HPDE6-E6E7 (cell line): ENCODE measurements around the gene PIEZO1.

Experiments used
- DNase-seq: peaks from one replicate; pipeline ENCODE4 v3.0.0; 2011; ENCODE audit warnings: missing footprints; ENCODE audit errors: extremely low spot score

PIEZO1 gene

GRCh38 chr16:88721815-88722755 lies 62.9 kb downstream of the PIEZO1 start:
- no peak for DNase-seq

- no peak for DNase-seq
These were observed 63.8 kb downstream of the PIEZO1 start for GRCh38 chr16:88721236-88721635.

GRCh38 chr16:88720396-88720970 lies 64.5 kb downstream of the PIEZO1 start:
- DNase-seq = no peak

- DNase-seq = no peak
These were observed 65.1 kb downstream of the PIEZO1 start for GRCh38 chr16:88719933-88720296.

- no peak for DNase-seq
These were observed 65.6 kb downstream of the PIEZO1 start for GRCh38 chr16:88719267-88719932.

GRCh38 chr16:88718178-88718577 lies 66.8 kb downstream of the PIEZO1 start:
- DNase-seq = no peak

- DNase-seq = no peak
These were observed 68.4 kb downstream of the PIEZO1 start for GRCh38 chr16:88716601-88717001.

GRCh38 chr16:88716201-88716600 lies 68.8 kb downstream of the PIEZO1 start:
- no peak for DNase-seq

GRCh38 chr16:88715312-88716190 lies 69.5 kb downstream of the PIEZO1 start:
- no peak for DNase-seq

- no peak for DNase-seq
These were observed 70.4 kb downstream of the PIEZO1 start for GRCh38 chr16:88714420-88715302.

- DNase-seq = no peak
These were observed 71.2 kb downstream of the PIEZO1 start for GRCh38 chr16:88713568-88714419.

GRCh38 chr16:88713054-88713453 lies 72.0 kb downstream of the PIEZO1 start:
- no peak for DNase-seq

GRCh38 chr16:88712362-88712979 lies 72.5 kb downstream of the PIEZO1 start:
- no peak for DNase-seq

GRCh38 chr16:88711750-88712340 lies 73.2 kb downstream of the PIEZO1 start:
- DNase-seq = no peak

GRCh38 chr16:88710556-88710955 lies 74.5 kb downstream of the PIEZO1 start:
- DNase-seq = no peak

GRCh38 chr16:88706965-88707826 lies 77.8 kb downstream of the PIEZO1 start:
- no peak for DNase-seq

- peak; percentile 96 for DNase-seq
These were observed 78.6 kb downstream of the PIEZO1 start, which contains the start of the genes CTU2 and RNF166 for GRCh38 chr16:88706229-88706964. CTU2 (plus strand) TSS chr16:88706503; CDS start chr16:88706531, 28 bp downstream. RNF166 (minus strand) TSS chr16:88706408; CDS start chr16:88706325, 83 bp downstream.
